Coronary artery (tissue), 2 donors: Measurements from ENCODE around the gene TOX2.

Source experiments
- DNase-seq: peaks from one replicate; pipeline ENCODE4 v3.0.0-alpha.2; 2017; ENCODE audit warnings: low spot score
- H3K27ac ChIP-seq, 2 donors: fragments of 200-600 bp; sonication (generic); one replicate each; pipeline ENCODE4 v1.5.1; 2016 to 2019
- H3K4me3 ChIP-seq: fragments of 200-600 bp; sonication (generic); 2 replicates; pipeline ENCODE4 v1.5.1; 2016; ENCODE audit warnings: mild to moderate bottlenecking, moderate library complexity
- CTCF ChIP-seq: fragments of 200-600 bp; sonication (generic); IDR thresholded peaks from one replicate; pipeline ENCODE4 v1.5.1; 2019; ENCODE audit warnings: antibody characterized with exemption

The TOX2 gene

GRCh38 chr20:44021186-44021585, 106.5 kb downstream of the TOX2 start:
- TF ChIP-seq CTCF = no peak
- peak; percentile 50 for DNase-seq

GRCh38 chr20:44021900-44022299, 107.2 kb downstream of the TOX2 start:
- peak; percentile 70 for DNase-seq
- Histone ChIP-seq H3K4me3 (no peak overlapping the region), H3K27ac (no peak overlapping the region)
- no peak for TF ChIP-seq CTCF

More at GRCh38 chr20:44021186-44021585, 106.5 kb downstream of the TOX2 start:
- Histone ChIP-seq H3K27ac (no peak overlapping the region), H3K4me3 (no peak overlapping the region)

GRCh38 chr20:44022464-44022863, 107.8 kb downstream of the TOX2 start:
- no peak for TF ChIP-seq CTCF
- no peak overlapping the region for H3K4me3 ChIP-seq
- peak; percentile 22 for DNase-seq
- no peak overlapping the region for H3K27ac ChIP-seq

- peak; percentile 58 for DNase-seq
Observed at GRCh38 chr20:44023515-44024371, 109.1 kb downstream of the TOX2 start.

GRCh38 chr20:44024820-44025580, 110.3 kb downstream of the TOX2 start:
- Histone ChIP-seq H3K4me3 (no peak overlapping the region), H3K27ac (no peak overlapping the region)
- TF ChIP-seq CTCF = no peak
- peak; percentile 19 for DNase-seq

More at GRCh38 chr20:44023515-44024371, 109.1 kb downstream of the TOX2 start:
- TF ChIP-seq CTCF = no peak
- Histone ChIP-seq H3K27ac (no peak overlapping the region), H3K4me3 (no peak overlapping the region)

- DNase-seq = peak; percentile 58
- H3K27ac ChIP-seq = no peak overlapping the region
Observed at GRCh38 chr20:44025756-44026155, 111.1 kb downstream of the TOX2 start.

More at GRCh38 chr20:44025756-44026155, 111.1 kb downstream of the TOX2 start:
- TF ChIP-seq CTCF = no peak
- no peak overlapping the region for H3K4me3 ChIP-seq
